ENCODE measurements around the gene ADGRG6.

The ADGRG6 gene

DNA sequence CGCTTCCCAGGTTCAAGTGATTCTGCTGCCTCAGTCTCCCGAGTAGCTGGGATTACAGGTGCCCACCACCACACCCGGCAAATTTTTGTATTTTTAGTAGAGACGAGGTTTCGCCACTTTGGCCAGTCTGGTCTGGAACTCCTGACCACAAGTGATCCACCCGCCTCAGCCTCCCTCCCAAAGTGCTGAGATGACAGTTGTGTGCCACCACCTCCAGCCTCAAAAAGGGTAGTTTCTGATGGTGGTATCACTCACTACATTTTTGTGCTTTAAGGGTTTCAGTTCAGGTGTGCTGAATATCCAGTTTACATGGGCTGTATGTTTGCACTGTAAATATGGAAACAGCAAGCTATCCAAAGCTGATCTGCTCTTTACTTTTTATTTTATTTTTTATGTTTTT lies 12.1 kb upstream of the ADGRG6 start:
- Histone ChIP-seq H2BK120ac (ENCODE audit: low read depth, low read length) (no peak overlapping the region), H4K91ac (ENCODE audit: low read length) (no peak overlapping the region), H3K79me1 (replicated peaks; ENCODE audit: low read length, poor library complexity, severe bottlenecking) (no peaks in the 10 kb centered on the region), H3K4me2 (ENCODE audit: low read length, poor library complexity, severe bottlenecking) (no peak overlapping the region), H2BK5ac (ENCODE audit: low read depth, low read length, poor library complexity, severe bottlenecking) (no peak overlapping the region), H2AFZ (ENCODE audit: low read depth, low read length) (no peak overlapping the region), H2AK5ac (ENCODE audit: low read length, severe bottlenecking) (no peak overlapping the region), H3K18ac (ENCODE audit: low read depth in 1 of 2, low read length in 2 of 2) (no peak overlapping the region), H3K27me3 (ENCODE audit: control insufficient read depth in 1 of 2, insufficient read depth in 1 of 2, low read length in 2 of 2) (no peaks in the 10 kb centered on the region), H4K8ac (ENCODE audit: low read length) (no peak overlapping the region), H3K9me3 (ENCODE audit: control insufficient read depth, low read length) (no peaks in the 10 kb centered on the region), H3K36me3 (ENCODE audit: control insufficient read depth in 1 of 2, insufficient read depth in 2 of 2, low read depth in 1 of 2, low read length in 2 of 2) (no peaks in the 10 kb centered on the region), H3K4me1 (ENCODE audit: control insufficient read depth, insufficient read depth, low read depth, low read length) (no peaks in the 10 kb centered on the region), H3K4me3 (ENCODE audit: insufficient read depth in 1 of 2, low read depth in 1 of 2, low read length in 2 of 2) (no peak overlapping the region), H3K14ac (ENCODE audit: low read length in 2 of 2) (no peak overlapping the region), H3K9ac (ENCODE audit: low read length) (no peak overlapping the region), H3K27ac (ENCODE audit: low read length, poor library complexity, severe bottlenecking) (no peak overlapping the region), H2BK12ac (ENCODE audit: low read length in 2 of 2) (no peak overlapping the region), H3K23ac (ENCODE audit: low read length in 2 of 2) (no peak overlapping the region), H3K4ac (ENCODE audit: low read depth in 1 of 2, low read length in 2 of 2) (no peak overlapping the region), H2BK15ac (ENCODE audit: low read depth, poor library complexity, severe bottlenecking) (no peak overlapping the region)
- WGBS, result 94% methylated on average over 4 of the region's 6 CpGs
- no peak for DNase-seq

DNA sequence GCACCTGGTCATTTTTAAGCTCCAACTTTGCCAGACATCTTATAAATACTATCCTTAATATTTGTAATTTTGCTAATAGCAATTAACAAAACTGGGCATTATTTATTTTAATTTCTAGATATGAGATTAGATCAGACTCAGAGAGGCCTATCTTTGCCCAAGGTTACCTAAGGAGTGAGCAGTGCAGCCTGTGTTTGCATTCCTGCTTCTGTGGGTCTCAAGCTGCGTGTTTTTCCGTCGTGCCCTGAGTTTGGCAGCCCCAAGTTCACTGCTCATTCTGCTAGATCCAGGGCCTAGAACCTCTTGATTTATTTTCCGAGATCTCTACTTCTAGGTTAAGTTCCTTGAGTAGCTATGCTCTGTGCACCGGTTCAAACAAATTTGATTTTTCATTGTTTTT lies 11.0 kb upstream of the ADGRG6 start:
- no peak overlapping the region for H2BK5ac ChIP-seq (ENCODE audit: low read depth, low read length, poor library complexity, severe bottlenecking)
- H2BK15ac ChIP-seq (ENCODE audit: low read depth, poor library complexity, severe bottlenecking), result no peak overlapping the region
- no peak overlapping the region for H3K9ac ChIP-seq (ENCODE audit: low read length)
- DNase-seq, result no peak
- no peak overlapping the region for H4K91ac ChIP-seq (ENCODE audit: low read length)
- H3K79me1 ChIP-seq (replicated peaks; ENCODE audit: low read length, poor library complexity, severe bottlenecking), result no peaks in the 10 kb centered on the region
- H2AFZ ChIP-seq (ENCODE audit: low read depth, low read length), result no peak overlapping the region
- H3K36me3 ChIP-seq (ENCODE audit: control insufficient read depth in 1 of 2, insufficient read depth in 2 of 2, low read depth in 1 of 2, low read length in 2 of 2), result no peaks in the 10 kb centered on the region
- H3K27me3 ChIP-seq (ENCODE audit: control insufficient read depth in 1 of 2, insufficient read depth in 1 of 2, low read length in 2 of 2), result no peaks in the 10 kb centered on the region
- no peaks in the 10 kb centered on the region for H3K4me1 ChIP-seq (ENCODE audit: control insufficient read depth, insufficient read depth, low read depth, low read length)
- H3K4me2 ChIP-seq (ENCODE audit: low read length, poor library complexity, severe bottlenecking), result no peak overlapping the region
- no peak overlapping the region for H3K4ac ChIP-seq (ENCODE audit: low read depth in 1 of 2, low read length in 2 of 2)
- no peak overlapping the region for H3K18ac ChIP-seq (ENCODE audit: low read depth in 1 of 2, low read length in 2 of 2)
- H2AK5ac ChIP-seq (ENCODE audit: low read length, severe bottlenecking), result no peak overlapping the region
- 92% methylated on average over 5 of the region's 5 CpGs for WGBS
- H2BK12ac ChIP-seq (ENCODE audit: low read length in 2 of 2), result no peak overlapping the region
- no peak overlapping the region for H3K27ac ChIP-seq (ENCODE audit: low read length, poor library complexity, severe bottlenecking)
- no peak overlapping the region for H3K4me3 ChIP-seq (ENCODE audit: insufficient read depth in 1 of 2, low read depth in 1 of 2, low read length in 2 of 2)
- no peaks in the 10 kb centered on the region for H3K9me3 ChIP-seq (ENCODE audit: control insufficient read depth, low read length)
- no peak overlapping the region for H2BK120ac ChIP-seq (ENCODE audit: low read depth, low read length)
- H3K14ac ChIP-seq (ENCODE audit: low read length in 2 of 2), result no peak overlapping the region
- no peak overlapping the region for H4K8ac ChIP-seq (ENCODE audit: low read length)
- H3K23ac ChIP-seq (ENCODE audit: low read length in 2 of 2), result no peak overlapping the region

DNA sequence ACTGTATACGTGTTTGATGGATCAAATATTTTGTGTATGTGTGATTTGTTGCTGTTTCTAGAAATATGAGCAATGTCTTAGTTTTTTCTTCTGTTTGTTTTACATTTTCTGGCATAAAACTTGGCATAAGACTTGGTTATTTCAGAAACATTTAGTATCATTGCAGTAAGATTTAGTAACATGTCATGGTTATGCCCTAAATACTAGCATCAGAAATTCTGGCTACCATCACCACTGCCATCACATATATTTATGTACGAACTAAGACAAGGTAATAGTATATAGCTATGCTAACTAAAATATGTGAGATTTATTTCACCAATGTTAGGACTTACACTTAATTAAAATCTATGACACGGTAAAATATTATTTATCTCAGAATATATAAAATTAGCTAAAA lies 10.3 kb upstream of the ADGRG6 start:
- Histone ChIP-seq H3K9me3 (ENCODE audit: control insufficient read depth, low read length) (no peaks in the 10 kb centered on the region), H3K4me2 (ENCODE audit: low read length, poor library complexity, severe bottlenecking) (no peak overlapping the region)

GRCh38 chr6:142292166-142292924 lies 9.5 kb upstream of the ADGRG6 start:
- Histone ChIP-seq H2AK5ac (ENCODE audit: low read length, severe bottlenecking) (no peak overlapping the region), H3K79me1 (replicated peaks; ENCODE audit: low read length, poor library complexity, severe bottlenecking) (no peaks in the 10 kb centered on the region), H4K8ac (ENCODE audit: low read length) (no peak overlapping the region), H3K18ac (ENCODE audit: low read depth in 1 of 2, low read length in 2 of 2) (no peak overlapping the region), H3K27ac (ENCODE audit: low read length, poor library complexity, severe bottlenecking) (no peak overlapping the region), H3K23ac (ENCODE audit: low read length in 2 of 2) (no peak overlapping the region), H2AFZ (ENCODE audit: low read depth, low read length) (no peak overlapping the region), H2BK12ac (ENCODE audit: low read length in 2 of 2) (no peak overlapping the region), H2BK120ac (ENCODE audit: low read depth, low read length) (no peak overlapping the region), H3K36me3 (ENCODE audit: control insufficient read depth in 1 of 2, insufficient read depth in 2 of 2, low read depth in 1 of 2, low read length in 2 of 2) (no peaks in the 10 kb centered on the region), H3K9me3 (ENCODE audit: control insufficient read depth, low read length) (no peaks in the 10 kb centered on the region), H3K9ac (ENCODE audit: low read length) (no peak overlapping the region), H3K4me3 (ENCODE audit: insufficient read depth in 1 of 2, low read depth in 1 of 2, low read length in 2 of 2) (no peak overlapping the region), H3K4me2 (ENCODE audit: low read length, poor library complexity, severe bottlenecking) (no peak overlapping the region), H2BK15ac (ENCODE audit: low read depth, poor library complexity, severe bottlenecking) (no peak overlapping the region), H3K4ac (ENCODE audit: low read depth in 1 of 2, low read length in 2 of 2) (no peak overlapping the region), H4K91ac (ENCODE audit: low read length) (no peak overlapping the region), H2BK5ac (ENCODE audit: low read depth, low read length, poor library complexity, severe bottlenecking) (no peak overlapping the region), H3K4me1 (ENCODE audit: control insufficient read depth, insufficient read depth, low read depth, low read length) (peaks cover 1% of the 10 kb centered on the region), H3K27me3 (ENCODE audit: control insufficient read depth in 1 of 2, insufficient read depth in 1 of 2, low read length in 2 of 2) (no peaks in the 10 kb centered on the region), H3K14ac (ENCODE audit: low read length in 2 of 2) (no peak overlapping the region)
- 96% methylated on average over 5 of the region's 6 CpGs for WGBS
- no peak for DNase-seq

More for the DNA sequence above, 10.3 kb upstream of the ADGRG6 start:
- H3K4ac ChIP-seq (ENCODE audit: low read depth in 1 of 2, low read length in 2 of 2), result no peak overlapping the region
- H3K27me3 ChIP-seq (ENCODE audit: control insufficient read depth in 1 of 2, insufficient read depth in 1 of 2, low read length in 2 of 2), result no peaks in the 10 kb centered on the region
- H3K23ac ChIP-seq (ENCODE audit: low read length in 2 of 2), result no peak overlapping the region
- no peak overlapping the region for H4K91ac ChIP-seq (ENCODE audit: low read length)
- no peaks in the 10 kb centered on the region for H3K4me1 ChIP-seq (ENCODE audit: control insufficient read depth, insufficient read depth, low read depth, low read length)
- no peak overlapping the region for H3K14ac ChIP-seq (ENCODE audit: low read length in 2 of 2)
- no peak overlapping the region for H3K27ac ChIP-seq (ENCODE audit: low read length, poor library complexity, severe bottlenecking)
- no peak for DNase-seq
- no peak overlapping the region for H3K4me3 ChIP-seq (ENCODE audit: insufficient read depth in 1 of 2, low read depth in 1 of 2, low read length in 2 of 2)
- H3K79me1 ChIP-seq (replicated peaks; ENCODE audit: low read length, poor library complexity, severe bottlenecking), result no peaks in the 10 kb centered on the region
- H2BK15ac ChIP-seq (ENCODE audit: low read depth, poor library complexity, severe bottlenecking), result no peak overlapping the region
- no peak overlapping the region for H4K8ac ChIP-seq (ENCODE audit: low read length)
- H2AK5ac ChIP-seq (ENCODE audit: low read length, severe bottlenecking), result no peak overlapping the region
- no peak overlapping the region for H2AFZ ChIP-seq (ENCODE audit: low read depth, low read length)
- H3K9ac ChIP-seq (ENCODE audit: low read length), result no peak overlapping the region
- no peak overlapping the region for H3K18ac ChIP-seq (ENCODE audit: low read depth in 1 of 2, low read length in 2 of 2)
- H2BK12ac ChIP-seq (ENCODE audit: low read length in 2 of 2), result no peak overlapping the region
- no peaks in the 10 kb centered on the region for H3K36me3 ChIP-seq (ENCODE audit: control insufficient read depth in 1 of 2, insufficient read depth in 2 of 2, low read depth in 1 of 2, low read length in 2 of 2)
- no peak overlapping the region for H2BK5ac ChIP-seq (ENCODE audit: low read depth, low read length, poor library complexity, severe bottlenecking)
- no peak overlapping the region for H2BK120ac ChIP-seq (ENCODE audit: low read depth, low read length)
- WGBS, result 93% methylated on average over 1 of the region's 3 CpGs
